Panc1 (cell line): Measurements from ENCODE around the gene ZYX. TPM values are rescaled to one million over a fixed set of nuclear protein-coding genes. Genes with fewer than 3 reads are reported as not detected.
"Not testable (repeated sequence)": the region's sequence is repeated elsewhere in the genome, so short reads cannot be mapped to it uniquely, and the experiment has no call there.

Source experiments
- ATAC-seq: fragments of 200-7000 bp; cut with Tn5 transposase; 2 replicates; pipeline ENCODE4 v1.9.1; 2020; ENCODE audit warnings: mild to moderate bottlenecking, moderate library complexity
- BruUV-seq: library from RNA; stranded (reverse); fragments of 400-500 nt; replicated peaks from 2 replicates; lab custom pipeline; 2021; lab: Mats Ljungman, UMichigan
- CTCF ChIA-PET: fragments of 300-600 bp; sonication (Branson Sonifier 250); formaldehyde crosslinking; loops from one replicate; lab custom pipeline; 2022; ENCODE audit warnings: antibody characterized with exemption; lab: Charles Lee
- POLR2A ChIA-PET: fragments of 300-600 bp; sonication (Branson Sonifier 250); formaldehyde crosslinking; loops from one replicate; lab custom pipeline; 2022; ENCODE audit warnings: antibody characterized with exemption; lab: Charles Lee
- DNase-seq: peaks from one replicate; pipeline ENCODE4 v3.0.0-alpha.2; 2010; ENCODE audit warnings: low read depth, low spot score
- H3K27ac ChIP-seq: 2 replicates; pipeline ENCODE4 v1.5.1; 2011; ENCODE audit warnings: mild to moderate bottlenecking, low read length, inconsistent platforms
- H3K27me3 ChIP-seq: fragments of 200-500 bp; sonication (Bioruptor generic); 2 replicates; pipeline ENCODE4 v1.6.0; 2014; ENCODE audit warnings: low read length, inconsistent platforms; ENCODE audit not compliant: control insufficient read depth, insufficient read depth
- H3K36me3 ChIP-seq: fragments of 200-500 bp; sonication (Bioruptor generic); 2 replicates; pipeline ENCODE4 v1.5.1; 2014; ENCODE audit warnings: inconsistent platforms, mild to moderate bottlenecking, low read length, moderate library complexity; ENCODE audit not compliant: control insufficient read depth, insufficient read depth
- H3K4me1 ChIP-seq: 2 replicates; pipeline ENCODE4 v1.5.1; 2011; ENCODE audit warnings: inconsistent platforms, mild to moderate bottlenecking, low read length, moderate library complexity; ENCODE audit not compliant: control insufficient read depth, insufficient read depth
- H3K4me3 ChIP-seq, 2 experiments: 2 replicates each; pipeline ENCODE4 v1.5.1; 2011 to 2012; ENCODE audit warnings: low read depth in 2 of 2, low read length in 2 of 2, mild to moderate bottlenecking in 2 of 2, inconsistent platforms in 1 of 2, moderate library complexity in 1 of 2
- H3K9me3 ChIP-seq: fragments of 200-500 bp; sonication (Bioruptor generic); 2 replicates; pipeline ENCODE4 v1.5.1; 2014; ENCODE audit warnings: low read depth, mild to moderate bottlenecking, inconsistent platforms, low read length, moderate library complexity; ENCODE audit not compliant: control insufficient read depth, insufficient read depth
- POLR2AphosphoS5 ChIP-seq: IDR thresholded peaks from 2 replicates; pipeline ENCODE4 v1.6.1; 2012; ENCODE audit warnings: mild to moderate bottlenecking, low read depth, low read length, moderate library complexity
- REST ChIP-seq, 2 experiments: IDR thresholded peaks; 2 replicates each; pipeline ENCODE4 v1.6.1; 2011 to 2012; ENCODE audit warnings: low read depth in 2 of 2, control low read depth in 1 of 2, low read length in 1 of 2, mild to moderate bottlenecking in 1 of 2, moderate library complexity in 1 of 2; ENCODE audit not compliant: insufficient read depth in 1 of 2
- SIN3A ChIP-seq: IDR thresholded peaks from 2 replicates; pipeline ENCODE4 v1.6.1; 2012; ENCODE audit warnings: low read depth, mild to moderate bottlenecking, low read length, moderate library complexity, borderline replicate concordance; ENCODE audit not compliant: insufficient read depth
- TCF7L2 ChIP-seq: IDR thresholded peaks from 2 replicates; pipeline ENCODE4 v1.6.1; 2011; ENCODE audit warnings: mild to moderate bottlenecking, low read depth, low read length, inconsistent platforms
- in situ Hi-C: cut with HindIII; loops from 2 replicates; pipeline ENCODE4 v1.10.0; 2016; ENCODE audit warnings: low sequenced_read_pairs, low pct_unique_long_range_greater_than_20kb
- intact Hi-C: fragments of 100-400 bp; cut with micrococcal nuclease; formaldehyde crosslinking; loops from one replicate; pipeline ENCODE4 v1.10.0; 2022; ENCODE audit not compliant: unreplicated experiment
- total RNA-seq: library from RNA; stranded (reverse); gene quantifications from one replicate; pipeline ENCODE4 v1.2.1, GENCODE V29; 2021; ENCODE audit not compliant: unreplicated experiment
- TF ChIP-seq, protein P1 (sequence below): fragments of 450-650 bp; IDR thresholded peaks from 2 replicates; pipeline ENCODE4 v1.5.1; 2017; ENCODE audit warnings: mild to moderate bottlenecking

ZYX gene
- total RNA-seq, 1 experiment from 2014 or later: 169 TPM

- POLR2A ChIA-PET: interaction anchor here (0.7 kb wide), 1 partner anchor 1132 kb away, joined by 3 read pairs; no protein-coding TSS in a partner anchor
- 0 out of 2 replicates have a peak, but pooled peaks have one; percentile 10 for ATAC-seq
- no peak overlapping the region for H3K4me3 ChIP-seq
- H3K4me1 ChIP-seq: no peaks in the 10 kb centered on the region
- H3K27ac ChIP-seq: no peak overlapping the region
- CTCF ChIA-PET: no interaction called here
- H3K36me3 ChIP-seq: no peaks in the 10 kb centered on the region; the same call in 1 of the 2 replicates
- in situ Hi-C loops (no loop called here), intact Hi-C loops (no loop called here)
- no TSS peak for BruUV-seq
- no peaks in the 10 kb centered on the region for H3K27me3 ChIP-seq
- no peaks in the 10 kb centered on the region for H3K9me3 ChIP-seq
- TF ChIP-seq, protein P1, sequence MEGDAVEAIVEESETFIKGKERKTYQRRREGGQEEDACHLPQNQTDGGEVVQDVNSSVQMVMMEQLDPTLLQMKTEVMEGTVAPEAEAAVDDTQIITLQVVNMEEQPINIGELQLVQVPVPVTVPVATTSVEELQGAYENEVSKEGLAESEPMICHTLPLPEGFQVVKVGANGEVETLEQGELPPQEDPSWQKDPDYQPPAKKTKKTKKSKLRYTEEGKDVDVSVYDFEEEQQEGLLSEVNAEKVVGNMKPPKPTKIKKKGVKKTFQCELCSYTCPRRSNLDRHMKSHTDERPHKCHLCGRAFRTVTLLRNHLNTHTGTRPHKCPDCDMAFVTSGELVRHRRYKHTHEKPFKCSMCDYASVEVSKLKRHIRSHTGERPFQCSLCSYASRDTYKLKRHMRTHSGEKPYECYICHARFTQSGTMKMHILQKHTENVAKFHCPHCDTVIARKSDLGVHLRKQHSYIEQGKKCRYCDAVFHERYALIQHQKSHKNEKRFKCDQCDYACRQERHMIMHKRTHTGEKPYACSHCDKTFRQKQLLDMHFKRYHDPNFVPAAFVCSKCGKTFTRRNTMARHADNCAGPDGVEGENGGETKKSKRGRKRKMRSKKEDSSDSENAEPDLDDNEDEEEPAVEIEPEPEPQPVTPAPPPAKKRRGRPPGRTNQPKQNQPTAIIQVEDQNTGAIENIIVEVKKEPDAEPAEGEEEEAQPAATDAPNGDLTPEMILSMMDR: no peak
- TF ChIP-seq SIN3A: no peak
- no peak for TF ChIP-seq POLR2AphosphoS5
- TF ChIP-seq REST (IDR thresholded peaks at IDR 0.05; ENCODE audit: insufficient read depth in 1 of 2, low read depth in 2 of 2, low read length in 1 of 2): no peak
- no peak for TF ChIP-seq TCF7L2
- DNase-seq: no peak
Observed at GRCh38 chr7:143391462-143392404, 10.6 kb downstream of the ZYX start.

DNA sequence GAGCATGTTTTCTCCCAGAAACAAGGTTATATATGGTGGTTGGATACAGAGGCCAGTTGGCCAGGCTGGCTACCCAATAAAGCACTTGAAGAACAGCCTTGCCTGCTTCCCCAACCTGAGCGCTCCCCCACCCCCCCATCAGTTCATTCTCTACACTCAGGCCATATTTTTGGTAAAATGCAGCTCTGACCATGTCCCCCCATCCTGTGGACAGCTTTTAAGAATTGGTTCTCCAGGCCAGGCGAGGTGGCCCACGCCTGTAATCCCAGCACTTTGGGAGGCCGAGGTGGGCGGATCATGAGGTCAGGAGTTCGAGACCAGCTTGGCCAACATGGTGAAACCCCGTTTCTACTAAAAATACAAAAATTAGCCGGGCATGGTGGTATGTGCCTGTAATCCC, 11.3 kb downstream of the ZYX start:
- H3K9me3 ChIP-seq, ATAC-seq, in situ Hi-C loops, H3K27me3 ChIP-seq, H3K4me1 ChIP-seq, H3K27ac ChIP-seq, H3K4me3 ChIP-seq, intact Hi-C loops, BruUV-seq, DNase-seq, CTCF ChIA-PET, H3K36me3 ChIP-seq: not testable (repeated sequence)
- POLR2A ChIA-PET: interaction anchor here (0.7 kb wide), 1 partner anchor 1131 kb away, joined by 3 read pairs; no protein-coding TSS in a partner anchor

DNA sequence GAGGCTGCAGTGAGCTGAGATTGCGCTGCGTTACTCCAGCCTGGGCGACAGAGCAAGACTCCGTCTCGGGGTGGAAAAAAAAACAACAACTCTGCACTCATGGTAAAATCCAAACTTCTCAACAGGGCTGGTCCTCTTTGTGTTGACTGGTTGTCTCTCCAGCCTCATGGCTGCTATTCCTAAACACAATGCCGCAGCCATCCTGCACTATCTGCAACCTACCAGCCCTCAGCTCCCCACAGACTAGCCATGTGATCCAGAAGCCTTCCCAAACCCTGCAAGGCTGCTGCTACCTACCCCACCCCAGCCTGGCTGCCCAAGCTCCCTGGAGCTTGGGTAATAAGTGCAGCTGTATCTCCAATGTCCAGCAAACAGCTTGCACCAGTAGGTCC, 11.7 kb downstream of the ZYX start:
- POLR2A ChIA-PET: no interaction called here

More for the DNA sequence above, 11.7 kb downstream of the ZYX start:
- H3K9me3 ChIP-seq: no peaks in the 10 kb centered on the region
- CTCF ChIA-PET: no interaction called here
- no peaks in the 10 kb centered on the region; the same call in 1 of the 2 replicates for H3K36me3 ChIP-seq
- H3K27me3 ChIP-seq: no peaks in the 10 kb centered on the region
- no peak for TF ChIP-seq SIN3A
- TF ChIP-seq POLR2AphosphoS5: no peak
- TF ChIP-seq, protein P1: no peak
- TF ChIP-seq REST (IDR thresholded peaks at IDR 0.05; ENCODE audit: insufficient read depth in 1 of 2, low read depth in 2 of 2, low read length in 1 of 2): no peak
- no peak for TF ChIP-seq TCF7L2
- H3K27ac ChIP-seq: no peak overlapping the region
- no TSS peak for BruUV-seq
- no peak overlapping the region for H3K4me3 ChIP-seq
- in situ Hi-C loops (no loop called here), intact Hi-C loops (no loop called here)
- no peaks in the 10 kb centered on the region for H3K4me1 ChIP-seq
- DNase-seq (no peak), ATAC-seq (no peak)
